Fibroblast of villous mesenchyme (primary cell): ENCODE measurements around the gene ABTB2. TPM values are rescaled to one million over a fixed set of nuclear protein-coding genes. Genes with fewer than 3 reads are reported as not detected.

Experiments
- DNase-seq: peaks from one replicate; pipeline ENCODE4 v3.0.0-alpha.2; 2010; ENCODE audit warnings: low read depth
- H3K4me3 ChIP-seq: 2 replicates; pipeline ENCODE4 v1.5.1; 2011; ENCODE audit warnings: low read depth, mild to moderate bottlenecking, low read length
- CTCF ChIP-seq: IDR thresholded peaks from 2 replicates; pipeline ENCODE4 v1.5.1; 2012; ENCODE audit warnings: low read depth, mild to moderate bottlenecking, low read length; ENCODE audit not compliant: insufficient read depth
- total RNA-seq: library from RNA; depleted of rRNA; stranded (reverse); fragments of >200 nt; gene quantifications from 2 replicates; pipeline ENCODE4 v1.2.3, GENCODE V29; 2012

Gene ABTB2
- total RNA-seq, 1 donor: 3.9 TPM

GRCh38 chr11:34318111-34319037 lies 39.4 kb downstream of the ABTB2 start:
- DNase-seq: peak; percentile 89
- H3K4me3 ChIP-seq: no peak overlapping the region
- TF ChIP-seq CTCF: no peak

DNA sequence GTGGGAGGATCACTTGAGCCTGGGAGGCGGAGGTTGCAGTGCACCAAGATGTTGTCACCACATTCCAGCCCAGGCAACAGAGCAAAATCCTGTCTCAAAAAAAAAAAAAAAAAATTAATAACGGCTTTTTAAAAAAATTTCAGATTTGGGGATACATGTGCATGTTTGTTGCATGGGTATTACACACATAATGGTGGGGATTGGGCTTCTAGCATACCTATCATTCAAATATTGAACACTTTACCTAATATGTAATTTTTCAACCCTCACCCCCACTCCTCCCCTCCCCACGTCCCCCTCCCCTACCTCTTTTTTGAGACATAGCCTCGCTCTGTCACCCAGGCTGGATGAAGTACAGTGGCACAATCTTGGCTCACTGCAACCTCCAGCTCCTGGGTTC lies 40.1 kb downstream of the ABTB2 start:
- no peak overlapping the region for H3K4me3 ChIP-seq
- TF ChIP-seq CTCF: no peak

GRCh38 chr11:34317036-34317360 lies 40.8 kb downstream of the ABTB2 start:
- DNase-seq: no peak
- H3K4me3 ChIP-seq: no peak overlapping the region
- TF ChIP-seq CTCF: no peak

More for the DNA sequence above, 40.1 kb downstream of the ABTB2 start:
- no peak for DNase-seq

- no peak overlapping the region for H3K4me3 ChIP-seq
- peak; percentile 57 for DNase-seq
- TF ChIP-seq CTCF: no peak
Measured at GRCh38 chr11:34316347-34317035, 41.3 kb downstream of the ABTB2 start.

DNA sequence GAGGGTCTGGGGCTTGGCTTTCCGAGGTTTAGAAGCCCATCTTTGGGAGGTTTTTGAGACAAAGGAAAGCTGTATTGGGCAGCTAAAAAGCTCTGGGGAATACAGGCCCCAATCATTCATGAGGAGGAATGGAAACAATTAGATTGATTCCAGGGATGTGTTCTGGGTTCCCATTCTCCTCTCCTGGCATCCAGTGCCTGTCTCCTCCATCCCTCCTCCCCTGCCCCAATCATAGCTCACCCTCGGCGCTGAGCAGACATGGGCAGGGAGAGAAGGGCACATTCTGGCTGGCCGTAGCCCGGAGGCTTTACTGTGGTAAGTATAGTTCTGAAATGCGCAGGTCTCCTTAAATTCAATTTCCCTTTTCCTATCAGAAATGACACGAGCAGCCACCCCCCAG lies 42.4 kb downstream of the ABTB2 start:
- no peak for DNase-seq
- TF ChIP-seq CTCF: no peak
- no peak overlapping the region for H3K4me3 ChIP-seq

DNA sequence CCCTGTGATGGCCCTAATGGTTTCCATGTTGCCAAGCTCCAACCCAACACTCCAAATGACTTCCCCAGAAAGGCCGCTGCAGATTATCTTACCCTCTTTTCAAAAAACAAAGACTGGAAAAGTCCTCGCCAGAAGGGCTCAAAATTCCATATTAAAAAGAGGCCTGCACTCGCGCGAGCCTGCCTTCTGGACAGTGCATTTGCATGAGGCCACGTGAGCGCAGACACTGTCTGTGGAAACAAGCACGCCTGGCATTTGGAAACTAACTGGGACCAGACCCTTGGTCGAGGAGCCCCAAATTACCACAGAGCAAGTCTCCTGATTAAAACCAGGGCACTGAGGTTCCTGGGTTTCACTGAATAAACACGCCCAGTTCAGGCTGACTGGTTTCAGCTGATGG lies 42.9 kb downstream of the ABTB2 start:
- no peak overlapping the region for H3K4me3 ChIP-seq
- no peak for TF ChIP-seq CTCF
- no peak for DNase-seq

DNA sequence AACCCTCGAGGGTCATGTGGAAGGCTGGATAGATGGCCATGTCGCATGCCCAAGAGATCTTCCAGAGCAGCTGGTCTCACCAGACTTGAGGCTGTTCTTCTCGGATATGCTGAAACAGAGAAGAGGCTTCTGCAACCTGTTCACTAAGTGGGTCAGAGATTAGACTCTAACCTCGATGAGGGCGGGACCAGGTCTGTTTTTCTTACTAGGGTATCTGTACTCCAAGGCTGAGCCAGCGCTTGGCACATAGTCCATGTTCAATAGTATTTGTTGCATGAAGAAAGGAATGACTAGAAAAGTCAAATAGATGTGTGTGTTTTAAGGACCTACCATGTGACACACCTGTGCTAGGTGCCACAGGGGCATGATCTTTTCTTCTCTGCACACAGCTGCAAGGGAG lies 43.6 kb downstream of the ABTB2 start:
- no peak for DNase-seq
- no peak overlapping the region for H3K4me3 ChIP-seq
- TF ChIP-seq CTCF: no peak
